Left ventricle myocardium inferior (tissue), 1 donor: ENCODE data around the gene GRIA1. TPM values are rescaled to one million over a fixed set of nuclear protein-coding genes. Genes with fewer than 3 reads are reported as not detected.

Source experiments
- DNase-seq: peaks from one replicate; pipeline ENCODE4 v3.0.0-alpha.2; 2020
- H3K27ac ChIP-seq: fragments of 200-600 bp; replicated peaks from 2 replicates; pipeline ENCODE4 v1.8.0; 2021
- H3K27me3 ChIP-seq: fragments of 200-600 bp; 2 replicates; pipeline ENCODE4 v1.8.0; 2021; ENCODE audit warnings: low read depth
- H3K36me3 ChIP-seq: fragments of 200-600 bp; 2 replicates; pipeline ENCODE4 v1.8.0; 2021
- H3K4me1 ChIP-seq: fragments of 200-600 bp; 2 replicates; pipeline ENCODE4 v1.8.0; 2021
- H3K4me3 ChIP-seq: fragments of 200-600 bp; 2 replicates; pipeline ENCODE4 v1.8.0; 2021; ENCODE audit warnings: mild to moderate bottlenecking, moderate library complexity
- H3K9me3 ChIP-seq: fragments of 200-600 bp; replicated peaks from 2 replicates; pipeline ENCODE4 v1.8.0; 2021
- CTCF ChIP-seq: fragments of 200-600 bp; IDR thresholded peaks from 2 replicates; pipeline ENCODE4 v1.8.0; 2021; ENCODE audit warnings: antibody characterized with exemption, mild to moderate bottlenecking, borderline replicate concordance
- intact Hi-C: fragments of 100-400 bp; cut with micrococcal nuclease; formaldehyde crosslinking; loops from one replicate; pipeline ENCODE4 v1.11.0; 2022
- total RNA-seq: library from RNA; stranded (reverse); fragmentation: NEBNext Ultra II Directional; extraction: Animal tissue kit (Norgen Biotek cat#: 25700); gene quantifications from one replicate; pipeline ENCODE4 v1.2.1, GENCODE V29; 2021
- donor health status: DM: no; HTN: yes; CAD: no; lungs with severe emphysema.

Gene GRIA1
- total RNA-seq, 1 donor from 2014 or later: 0.14 TPM

DNA sequence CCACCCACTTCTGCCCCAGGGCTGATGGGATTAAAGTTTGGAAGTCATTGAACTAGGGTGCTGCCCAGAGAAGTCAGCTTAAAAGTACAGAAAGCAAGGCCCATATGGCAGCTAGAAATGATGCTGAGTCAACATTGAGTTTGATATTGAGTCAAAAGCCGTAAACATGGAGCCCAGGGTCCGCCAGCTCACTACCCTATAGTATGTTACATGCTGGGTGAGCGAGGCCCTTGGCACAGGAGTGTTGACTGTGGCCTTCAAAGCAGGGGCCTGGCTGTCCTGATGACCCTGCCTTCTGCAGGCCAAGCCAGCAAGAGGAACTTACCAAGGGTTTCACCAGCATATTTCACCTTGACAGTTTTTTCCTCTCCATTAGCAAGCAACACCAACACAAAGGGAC, 222.5 kb downstream of the GRIA1 start:
- intact Hi-C loops: loop anchor here (5.0 kb wide), 1 partner anchor 216 kb away; no protein-coding TSS in a partner anchor
- Histone ChIP-seq H3K36me3 (no peaks in the 10 kb centered on the region), H3K4me1 (no peaks in the 10 kb centered on the region), H3K27me3 (no peaks in the 10 kb centered on the region), H3K27ac (no peak overlapping the region), H3K4me3 (no peak overlapping the region), H3K9me3 (no peaks in the 10 kb centered on the region)
- no peak for TF ChIP-seq CTCF
- no peak for DNase-seq

- no peak for DNase-seq
These were observed 223.5 kb downstream of the GRIA1 start for GRCh38 chr5:153713943-153714342.

DNA sequence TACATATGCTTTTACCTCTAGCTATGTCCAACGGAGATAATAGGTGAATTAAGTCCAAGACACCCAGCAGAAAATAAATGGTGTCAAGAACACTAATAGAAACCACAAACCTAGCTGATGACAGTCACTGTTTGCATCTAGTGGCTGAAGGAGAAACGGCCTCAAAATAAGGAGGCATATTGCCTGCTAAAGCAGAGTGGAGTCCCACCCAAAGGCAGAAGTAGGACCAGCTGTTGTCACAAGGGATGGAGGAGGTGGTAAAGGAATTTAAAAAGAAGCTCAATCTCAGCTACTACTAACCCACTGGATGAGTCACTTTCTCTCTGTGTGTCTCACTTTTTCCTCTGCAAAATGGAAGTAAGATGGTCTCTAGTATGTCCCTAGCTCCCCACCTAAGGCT, 224.3 kb downstream of the GRIA1 start:
- H3K27ac ChIP-seq: no peak overlapping the region
- no peak for DNase-seq
- no peaks in the 10 kb centered on the region for H3K36me3 ChIP-seq
- peaks cover 5% of the 10 kb centered on the region for H3K4me1 ChIP-seq
- H3K9me3 ChIP-seq: no peaks in the 10 kb centered on the region
- no peak overlapping the region for H3K4me3 ChIP-seq
- TF ChIP-seq CTCF: no peak
- no peaks in the 10 kb centered on the region for H3K27me3 ChIP-seq
- intact Hi-C loops: loop anchor here (5.0 kb wide), 1 partner anchor 217 kb away; no protein-coding TSS in a partner anchor

More at GRCh38 chr5:153713943-153714342, 223.5 kb downstream of the GRIA1 start:
- intact Hi-C loops: loop anchor here (5.0 kb wide), 1 partner anchor 217 kb away; no protein-coding TSS in a partner anchor
- Histone ChIP-seq H3K27ac (no peak overlapping the region), H3K9me3 (no peaks in the 10 kb centered on the region), H3K27me3 (no peaks in the 10 kb centered on the region), H3K36me3 (no peaks in the 10 kb centered on the region), H3K4me3 (no peak overlapping the region), H3K4me1 (peaks cover 2% of the 10 kb centered on the region)
- no peak for TF ChIP-seq CTCF

DNA sequence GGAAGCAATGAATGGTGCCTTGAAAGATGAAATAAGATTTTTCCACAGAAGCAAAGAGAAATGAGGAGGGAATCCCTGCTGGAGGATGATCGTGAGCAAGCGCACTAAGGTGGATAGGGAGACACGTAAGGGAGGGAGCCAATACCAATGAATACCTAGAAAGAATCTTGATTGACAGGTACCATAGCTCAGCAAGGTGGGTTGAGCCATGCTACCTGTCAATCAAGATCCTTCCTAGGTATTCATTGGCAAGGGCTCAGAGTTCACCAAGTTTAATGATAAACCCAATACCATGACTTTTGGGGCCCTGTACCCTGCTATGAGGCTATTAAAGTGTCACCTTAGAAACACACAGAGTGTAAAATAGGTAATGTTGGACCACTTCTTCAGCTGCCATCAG, 226.8 kb downstream of the GRIA1 start:
- no peaks in the 10 kb centered on the region for H3K9me3 ChIP-seq
- no peak for DNase-seq
- no peak overlapping the region for H3K4me3 ChIP-seq
- H3K36me3 ChIP-seq: no peaks in the 10 kb centered on the region
- no peak for TF ChIP-seq CTCF
- peaks cover 5% of the 10 kb centered on the region for H3K4me1 ChIP-seq
- no peak overlapping the region for H3K27ac ChIP-seq
- no peaks in the 10 kb centered on the region for H3K27me3 ChIP-seq
- intact Hi-C loops: no loop called here

- no peaks in the 10 kb centered on the region for H3K36me3 ChIP-seq
- H3K27me3 ChIP-seq: no peaks in the 10 kb centered on the region
- H3K9me3 ChIP-seq: no peaks in the 10 kb centered on the region
- H3K27ac ChIP-seq: no peak overlapping the region
- peaks cover 5% of the 10 kb centered on the region for H3K4me1 ChIP-seq
- TF ChIP-seq CTCF: no peak
- no peak for DNase-seq
- intact Hi-C loops: no loop called here
- H3K4me3 ChIP-seq: no peak overlapping the region
These were observed 228.2 kb downstream of the GRIA1 start for GRCh38 chr5:153718713-153719112.
